ENCODE results near the gene CTNND2.

Gene CTNND2

GRCh38 chr5:11143456-11144267 lies 760.6 kb downstream of the CTNND2 start:
- no peak overlapping the region for H3K9ac ChIP-seq (ENCODE audit: insufficient read length, low read depth)
- no peaks in the 10 kb centered on the region for H3K27me3 ChIP-seq (ENCODE audit: insufficient read depth, insufficient read length)
- TF ChIP-seq SUZ12 (IDR thresholded peaks at IDR 0.05; ENCODE audit: extremely low read depth, insufficient read depth, insufficient read length): no peak
- no peak for TF ChIP-seq ZNF274 (IDR thresholded peaks at IDR 0.05; ENCODE audit: low read depth, low read length)
- TF ChIP-seq YY1 (IDR thresholded peaks at IDR 0.05; ENCODE audit: insufficient read depth, insufficient read length): no peak
- peaks cover 1% of the 10 kb centered on the region for H3K4me1 ChIP-seq (ENCODE audit: insufficient read depth, insufficient read length)
- H3K36me3 ChIP-seq (ENCODE audit: insufficient read depth, insufficient read length, low read length): no peaks in the 10 kb centered on the region
- DNase-seq (ENCODE audit: low read depth, low spot score): no peak
- H3K9me3 ChIP-seq (ENCODE audit: insufficient read depth, low read length): no peaks in the 10 kb centered on the region
- no peak overlapping the region for H3K4me3 ChIP-seq (ENCODE audit: insufficient read length, low read depth)

DNA sequence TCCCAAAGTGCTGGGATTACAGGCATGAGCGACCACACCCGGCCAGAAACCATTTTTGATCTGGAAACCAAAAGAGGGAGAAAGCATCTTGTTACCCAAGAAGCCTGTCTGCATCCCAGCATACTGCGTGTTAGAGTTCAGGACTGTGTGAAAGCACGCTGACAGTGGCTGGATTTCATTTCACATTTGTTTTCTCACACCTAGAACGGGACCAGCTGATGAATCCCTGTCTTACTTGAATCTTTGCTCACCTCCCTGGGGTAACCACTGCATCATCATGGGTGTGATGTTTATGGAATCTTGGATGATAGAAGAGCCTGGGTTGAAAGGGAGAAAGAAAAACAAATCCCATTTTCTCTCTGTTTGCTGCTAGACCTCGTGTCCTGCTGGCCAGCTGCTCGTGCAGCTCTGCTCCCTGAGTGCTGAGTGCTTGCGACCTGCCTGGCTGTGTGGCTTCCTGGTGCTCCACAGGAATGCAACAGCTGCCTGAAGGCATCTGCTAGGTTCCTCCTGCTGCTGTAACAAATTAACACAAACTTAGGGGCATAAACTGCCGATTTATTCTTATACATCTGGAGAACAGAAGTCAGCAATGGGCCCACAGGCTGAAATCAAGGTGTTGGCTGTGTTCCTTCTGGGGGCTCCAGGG lies 764.9 kb downstream of the CTNND2 start:
- no peaks in the 10 kb centered on the region for H3K36me3 ChIP-seq (ENCODE audit: insufficient read depth, insufficient read length, low read length)
- no peaks in the 10 kb centered on the region for H3K9me3 ChIP-seq (ENCODE audit: insufficient read depth, low read length)
- H3K4me3 ChIP-seq (ENCODE audit: insufficient read length, low read depth): no peak overlapping the region
- H3K27me3 ChIP-seq (ENCODE audit: insufficient read depth, insufficient read length): no peaks in the 10 kb centered on the region
- peaks cover 1% of the 10 kb centered on the region for H3K4me1 ChIP-seq (ENCODE audit: insufficient read depth, insufficient read length)
- TF ChIP-seq SUZ12 (IDR thresholded peaks at IDR 0.05; ENCODE audit: extremely low read depth, insufficient read depth, insufficient read length): no peak
- no peak for TF ChIP-seq YY1 (IDR thresholded peaks at IDR 0.05; ENCODE audit: insufficient read depth, insufficient read length)
- DNase-seq (ENCODE audit: low read depth, low spot score): no peak
- no peak overlapping the region for H3K9ac ChIP-seq (ENCODE audit: insufficient read length, low read depth)

- H3K36me3 ChIP-seq (ENCODE audit: insufficient read depth, insufficient read length, low read length): no peaks in the 10 kb centered on the region
- H3K4me1 ChIP-seq (ENCODE audit: insufficient read depth, insufficient read length): no peaks in the 10 kb centered on the region
- no peaks in the 10 kb centered on the region for H3K9me3 ChIP-seq (ENCODE audit: insufficient read depth, low read length)
- no peak for TF ChIP-seq ZNF274 (IDR thresholded peaks at IDR 0.05; ENCODE audit: low read depth, low read length)
- no peak for TF ChIP-seq SUZ12 (IDR thresholded peaks at IDR 0.05; ENCODE audit: extremely low read depth, insufficient read depth, insufficient read length)
- no peak for TF ChIP-seq YY1 (IDR thresholded peaks at IDR 0.05; ENCODE audit: insufficient read depth, insufficient read length)
- no peaks in the 10 kb centered on the region for H3K27me3 ChIP-seq (ENCODE audit: insufficient read depth, insufficient read length)
- H3K9ac ChIP-seq (ENCODE audit: insufficient read length, low read depth): no peak overlapping the region
- DNase-seq (ENCODE audit: low read depth, low spot score): no peak
- H3K4me3 ChIP-seq (ENCODE audit: insufficient read length, low read depth): no peak overlapping the region
These were observed 774.1 kb downstream of the CTNND2 start for GRCh38 chr5:11130131-11130530.

DNA sequence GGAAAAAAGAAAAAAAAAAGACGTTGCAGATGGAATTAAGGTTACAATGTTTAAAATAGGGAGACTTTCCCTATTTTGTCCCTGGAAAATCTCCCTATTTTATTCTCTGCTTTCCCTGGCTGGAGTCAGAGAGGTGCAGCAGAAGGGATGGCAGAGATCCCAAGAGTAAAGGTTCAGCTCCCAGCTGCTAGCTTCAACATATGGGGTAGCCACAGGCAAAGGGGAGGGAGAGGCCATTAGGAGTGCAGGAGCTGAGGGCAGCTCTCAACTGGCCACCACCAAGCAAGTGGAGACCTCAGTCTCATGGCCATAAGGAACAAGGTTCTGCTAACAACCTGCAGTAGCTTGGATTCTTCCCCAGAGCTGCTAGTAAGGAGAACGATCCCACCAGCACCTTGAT lies 776.2 kb downstream of the CTNND2 start:
- H3K9me3 ChIP-seq (ENCODE audit: insufficient read depth, low read length): no peaks in the 10 kb centered on the region
- no peak overlapping the region for H3K9ac ChIP-seq (ENCODE audit: insufficient read length, low read depth)
- H3K27me3 ChIP-seq (ENCODE audit: insufficient read depth, insufficient read length): no peaks in the 10 kb centered on the region
- no peak for DNase-seq (ENCODE audit: low read depth, low spot score)
- H3K4me3 ChIP-seq (ENCODE audit: insufficient read length, low read depth): no peak overlapping the region
- H3K4me1 ChIP-seq (ENCODE audit: insufficient read depth, insufficient read length): no peaks in the 10 kb centered on the region
- TF ChIP-seq ZNF274 (IDR thresholded peaks at IDR 0.05; ENCODE audit: low read depth, low read length) (no peak), YY1 (IDR thresholded peaks at IDR 0.05; ENCODE audit: insufficient read depth, insufficient read length) (no peak), SUZ12 (IDR thresholded peaks at IDR 0.05; ENCODE audit: extremely low read depth, insufficient read depth, insufficient read length) (no peak)
- H3K36me3 ChIP-seq (ENCODE audit: insufficient read depth, insufficient read length, low read length): no peaks in the 10 kb centered on the region

- no peak for TF ChIP-seq ZNF274 (IDR thresholded peaks at IDR 0.05; ENCODE audit: low read depth, low read length)
- TF ChIP-seq YY1 (IDR thresholded peaks at IDR 0.05; ENCODE audit: insufficient read depth, insufficient read length): no peak
- no peak for TF ChIP-seq SUZ12 (IDR thresholded peaks at IDR 0.05; ENCODE audit: extremely low read depth, insufficient read depth, insufficient read length)
- H3K27me3 ChIP-seq (ENCODE audit: insufficient read depth, insufficient read length): no peaks in the 10 kb centered on the region
- H3K4me3 ChIP-seq (ENCODE audit: insufficient read length, low read depth): no peak overlapping the region
- H3K4me1 ChIP-seq (ENCODE audit: insufficient read depth, insufficient read length): no peaks in the 10 kb centered on the region
- H3K9me3 ChIP-seq (ENCODE audit: insufficient read depth, low read length): no peaks in the 10 kb centered on the region
- DNase-seq (ENCODE audit: low read depth, low spot score): no peak
- no peaks in the 10 kb centered on the region for H3K36me3 ChIP-seq (ENCODE audit: insufficient read depth, insufficient read length, low read length)
- no peak overlapping the region for H3K9ac ChIP-seq (ENCODE audit: insufficient read length, low read depth)
These were observed 777.4 kb downstream of the CTNND2 start for GRCh38 chr5:11126844-11127243.

- no peaks in the 10 kb centered on the region for H3K9me3 ChIP-seq (ENCODE audit: insufficient read depth, low read length)
- H3K9ac ChIP-seq (ENCODE audit: insufficient read length, low read depth): no peak overlapping the region
- DNase-seq (ENCODE audit: low read depth, low spot score): no peak
- no peak for TF ChIP-seq YY1 (IDR thresholded peaks at IDR 0.05; ENCODE audit: insufficient read depth, insufficient read length)
- no peak for TF ChIP-seq ZNF274 (IDR thresholded peaks at IDR 0.05; ENCODE audit: low read depth, low read length)
- no peak for TF ChIP-seq SUZ12 (IDR thresholded peaks at IDR 0.05; ENCODE audit: extremely low read depth, insufficient read depth, insufficient read length)
- H3K36me3 ChIP-seq (ENCODE audit: insufficient read depth, insufficient read length, low read length): no peaks in the 10 kb centered on the region
- no peak overlapping the region for H3K4me3 ChIP-seq (ENCODE audit: insufficient read length, low read depth)
- H3K27me3 ChIP-seq (ENCODE audit: insufficient read depth, insufficient read length): no peaks in the 10 kb centered on the region
- H3K4me1 ChIP-seq (ENCODE audit: insufficient read depth, insufficient read length): no peaks in the 10 kb centered on the region
These were observed 782.4 kb downstream of the CTNND2 start for GRCh38 chr5:11121885-11122284.

GRCh38 chr5:11110128-11110527 lies 794.1 kb downstream of the CTNND2 start:
- Histone ChIP-seq H3K9ac (ENCODE audit: insufficient read length, low read depth) (no peak overlapping the region), H3K9me3 (ENCODE audit: insufficient read depth, low read length) (no peaks in the 10 kb centered on the region), H3K27me3 (ENCODE audit: insufficient read depth, insufficient read length) (no peaks in the 10 kb centered on the region), H3K4me1 (ENCODE audit: insufficient read depth, insufficient read length) (no peaks in the 10 kb centered on the region), H3K4me3 (ENCODE audit: insufficient read length, low read depth) (no peak overlapping the region), H3K36me3 (ENCODE audit: insufficient read depth, insufficient read length, low read length) (no peaks in the 10 kb centered on the region)
- no peak for DNase-seq (ENCODE audit: low read depth, low spot score)
- TF ChIP-seq ZNF274 (IDR thresholded peaks at IDR 0.05; ENCODE audit: low read depth, low read length) (no peak), YY1 (IDR thresholded peaks at IDR 0.05; ENCODE audit: insufficient read depth, insufficient read length) (no peak), SUZ12 (IDR thresholded peaks at IDR 0.05; ENCODE audit: extremely low read depth, insufficient read depth, insufficient read length) (no peak)
